ENCODE results near the gene EXOC3L2. TPM values are rescaled to one million over a fixed set of nuclear protein-coding genes. Genes with fewer than 3 reads are reported as not detected.

EXOC3L2 gene
- total and polyA plus RNA-seq, 2 of the 8 experiments (the other 6 are each of a cell fraction or from before 2014, with no cell fraction given): 1.4 to 1.6 TPM

GRCh38 chr19:45256836-45257235 is 11.6 kb upstream of the EXOC3L2 start (continued):
- TF ChIP-seq TAF1 (IDR thresholded peaks at IDR 0.05; ENCODE audit: low read depth, low read length): no peak

All from H1 (cell line).